ENCODE results near the gene POMGNT2.

POMGNT2 gene

DNA sequence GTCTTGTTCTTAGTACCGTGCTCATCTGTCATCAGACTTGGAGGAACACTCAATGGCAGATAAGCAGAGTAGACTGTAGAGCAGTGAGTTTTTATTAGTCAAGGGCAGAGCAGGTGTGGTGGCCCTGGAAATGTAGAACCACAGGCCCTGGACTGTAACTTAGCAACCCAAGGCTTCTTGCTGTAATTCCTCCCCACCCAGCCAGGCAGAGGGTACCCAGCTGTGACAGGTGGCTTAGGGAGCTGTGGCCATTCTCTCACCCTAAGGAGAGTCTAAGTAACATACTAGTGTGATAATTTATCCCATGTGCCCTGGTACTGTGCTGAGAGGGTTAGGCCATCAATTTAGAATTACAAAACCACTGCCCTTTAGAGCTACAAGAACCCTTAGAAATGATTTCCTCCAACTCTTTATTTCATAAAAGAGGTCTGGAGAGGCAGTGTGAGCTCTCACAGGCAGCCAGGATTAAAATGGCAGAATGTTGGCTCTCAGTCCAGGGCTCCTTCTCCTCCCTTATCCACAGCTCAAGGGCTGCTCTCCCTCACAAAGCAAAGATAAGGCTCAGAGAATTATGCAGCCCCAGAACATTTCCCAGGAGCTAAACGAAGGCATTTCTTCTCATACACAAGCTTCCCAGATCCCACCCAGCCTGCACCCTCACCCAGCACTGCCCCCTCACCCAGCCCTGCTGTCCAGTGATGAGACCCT is 3.0 kb downstream of the POMGNT2 start:
- no peak for DNase-seq (ENCODE audit: low spot score)
- TF ChIP-seq, protein P1, sequence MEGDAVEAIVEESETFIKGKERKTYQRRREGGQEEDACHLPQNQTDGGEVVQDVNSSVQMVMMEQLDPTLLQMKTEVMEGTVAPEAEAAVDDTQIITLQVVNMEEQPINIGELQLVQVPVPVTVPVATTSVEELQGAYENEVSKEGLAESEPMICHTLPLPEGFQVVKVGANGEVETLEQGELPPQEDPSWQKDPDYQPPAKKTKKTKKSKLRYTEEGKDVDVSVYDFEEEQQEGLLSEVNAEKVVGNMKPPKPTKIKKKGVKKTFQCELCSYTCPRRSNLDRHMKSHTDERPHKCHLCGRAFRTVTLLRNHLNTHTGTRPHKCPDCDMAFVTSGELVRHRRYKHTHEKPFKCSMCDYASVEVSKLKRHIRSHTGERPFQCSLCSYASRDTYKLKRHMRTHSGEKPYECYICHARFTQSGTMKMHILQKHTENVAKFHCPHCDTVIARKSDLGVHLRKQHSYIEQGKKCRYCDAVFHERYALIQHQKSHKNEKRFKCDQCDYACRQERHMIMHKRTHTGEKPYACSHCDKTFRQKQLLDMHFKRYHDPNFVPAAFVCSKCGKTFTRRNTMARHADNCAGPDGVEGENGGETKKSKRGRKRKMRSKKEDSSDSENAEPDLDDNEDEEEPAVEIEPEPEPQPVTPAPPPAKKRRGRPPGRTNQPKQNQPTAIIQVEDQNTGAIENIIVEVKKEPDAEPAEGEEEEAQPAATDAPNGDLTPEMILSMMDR (IDR thresholded peaks at IDR 0.05; ENCODE audit: extremely low read depth, missing control alignments), result no peak

DNA sequence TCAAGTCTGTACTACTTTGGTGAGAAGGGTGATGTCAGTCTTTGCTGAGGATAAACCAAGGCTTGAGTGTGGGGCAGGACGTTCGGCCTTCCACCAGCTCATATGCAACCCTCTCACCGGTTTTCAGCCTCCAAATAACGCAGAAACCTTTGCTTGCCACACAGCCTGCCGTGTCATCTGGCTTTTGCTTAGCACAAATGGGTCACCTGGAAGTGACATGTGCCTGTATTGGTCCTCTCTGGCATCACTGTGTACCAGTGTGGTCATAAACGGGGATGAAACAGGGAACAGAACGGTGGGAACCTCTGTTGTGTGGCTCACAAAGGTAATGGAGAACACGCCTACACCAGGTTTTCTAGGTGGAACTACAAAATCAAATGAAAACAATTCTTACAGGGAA is 7.1 kb downstream of the POMGNT2 start:
- TF ChIP-seq, protein P1 (IDR thresholded peaks at IDR 0.05; ENCODE audit: extremely low read depth, missing control alignments), result no peak
- DNase-seq (ENCODE audit: low spot score), result no peak

DNA sequence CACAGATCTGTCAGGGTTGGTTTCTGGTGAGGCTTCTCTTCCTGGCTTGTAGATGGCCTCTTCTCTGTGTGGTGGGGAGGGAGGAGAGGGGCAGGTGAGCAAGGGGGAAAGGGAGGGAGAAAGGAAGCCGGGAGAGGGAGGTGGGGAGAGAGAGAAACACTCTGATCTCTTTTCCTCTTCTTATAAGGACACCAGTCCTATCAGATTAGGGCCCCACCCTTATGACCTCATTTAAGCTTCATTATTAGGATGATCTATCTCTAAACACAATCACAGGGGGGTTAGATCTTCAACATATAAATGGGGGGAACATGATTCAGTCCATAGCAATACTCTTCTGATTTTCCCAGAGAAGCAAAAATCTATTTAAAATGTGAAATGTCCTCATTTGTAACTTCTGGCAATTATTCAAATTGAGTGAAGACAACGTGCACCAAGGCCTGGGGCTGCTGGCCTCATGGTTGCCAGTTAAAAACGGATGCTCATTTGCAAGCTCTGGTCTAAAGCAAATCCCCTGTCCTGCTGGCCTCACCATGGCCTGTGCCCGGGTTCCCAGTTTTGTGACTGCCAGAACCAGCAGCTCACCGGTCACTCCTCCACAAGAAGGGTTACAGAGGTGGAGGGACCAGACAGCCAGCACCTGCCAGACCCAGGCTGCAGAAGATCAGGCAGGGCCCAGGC is 8.3 kb downstream of the POMGNT2 start:
- DNase-seq (ENCODE audit: low spot score), result no peak

DNA sequence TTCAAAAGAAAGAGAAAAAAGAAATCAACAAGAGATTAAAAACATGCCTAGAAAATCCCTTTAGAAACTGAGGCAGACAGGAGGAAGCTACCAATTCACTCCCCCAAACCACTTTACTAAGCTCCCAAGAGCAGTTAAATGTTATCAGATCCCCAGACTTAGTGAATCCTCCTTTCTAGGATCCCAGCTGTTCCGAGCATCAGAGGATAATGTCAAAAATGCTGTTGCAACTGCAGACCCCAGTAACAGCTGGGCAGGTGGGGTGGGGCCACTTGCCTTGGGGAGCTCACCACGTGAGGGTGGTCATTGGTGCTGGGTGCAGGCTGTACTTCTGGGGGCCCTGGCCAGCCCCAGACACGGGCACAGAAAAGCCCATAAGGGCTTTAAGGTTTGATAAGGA is 9.1 kb downstream of the POMGNT2 start:
- DNase-seq (ENCODE audit: low spot score), result no peak
- TF ChIP-seq, protein P1 (IDR thresholded peaks at IDR 0.05; ENCODE audit: extremely low read depth, missing control alignments), result no peak

More for the DNA sequence above, 8.3 kb downstream of the POMGNT2 start:
- TF ChIP-seq, protein P1 (IDR thresholded peaks at IDR 0.05; ENCODE audit: extremely low read depth, missing control alignments), result no peak

DNA sequence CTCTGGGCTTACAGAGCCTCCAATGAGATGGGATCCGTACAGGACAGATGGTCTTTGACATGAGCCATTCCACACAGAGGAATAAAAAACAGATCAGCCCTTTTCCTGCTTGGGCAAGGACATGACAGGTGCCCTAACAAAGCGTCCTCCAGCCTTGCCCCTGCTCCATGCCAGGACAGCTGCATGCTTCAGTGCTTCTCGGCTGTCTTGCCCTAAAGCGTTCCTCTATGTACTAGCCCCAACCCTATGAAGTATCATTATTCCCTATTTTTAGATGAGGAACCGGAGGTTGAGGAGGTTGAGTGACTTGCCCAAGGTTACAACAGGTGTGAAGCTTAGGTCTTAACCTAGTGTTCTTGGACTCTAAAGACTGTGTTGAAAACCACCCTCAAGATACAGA is 10.5 kb downstream of the POMGNT2 start:
- TF ChIP-seq, protein P1 (IDR thresholded peaks at IDR 0.05; ENCODE audit: extremely low read depth, missing control alignments), result no peak
- no peak for DNase-seq (ENCODE audit: low spot score)

DNA sequence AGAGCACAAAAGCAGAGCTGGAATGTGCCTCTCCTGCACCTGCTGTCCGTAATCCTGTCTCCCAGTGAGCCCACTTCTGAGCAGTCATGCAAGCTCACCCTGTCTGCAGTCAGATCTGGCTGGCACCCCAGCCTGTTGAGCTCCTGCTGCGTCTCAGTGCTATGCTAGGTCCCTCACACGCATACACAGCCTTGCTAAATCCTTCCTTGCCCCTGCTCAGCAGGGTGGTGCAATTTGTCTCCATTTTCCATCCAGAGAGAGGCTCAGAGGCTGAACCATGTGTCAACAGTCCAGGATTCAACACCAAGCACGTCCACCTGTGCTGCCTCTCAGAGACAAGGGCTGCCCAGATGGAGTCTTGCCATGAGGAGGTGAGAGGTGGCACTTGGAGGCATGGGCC is 11.0 kb downstream of the POMGNT2 start:
- DNase-seq (ENCODE audit: low spot score), result no peak
- TF ChIP-seq, protein P1 (IDR thresholded peaks at IDR 0.05; ENCODE audit: extremely low read depth, missing control alignments), result no peak

DNA sequence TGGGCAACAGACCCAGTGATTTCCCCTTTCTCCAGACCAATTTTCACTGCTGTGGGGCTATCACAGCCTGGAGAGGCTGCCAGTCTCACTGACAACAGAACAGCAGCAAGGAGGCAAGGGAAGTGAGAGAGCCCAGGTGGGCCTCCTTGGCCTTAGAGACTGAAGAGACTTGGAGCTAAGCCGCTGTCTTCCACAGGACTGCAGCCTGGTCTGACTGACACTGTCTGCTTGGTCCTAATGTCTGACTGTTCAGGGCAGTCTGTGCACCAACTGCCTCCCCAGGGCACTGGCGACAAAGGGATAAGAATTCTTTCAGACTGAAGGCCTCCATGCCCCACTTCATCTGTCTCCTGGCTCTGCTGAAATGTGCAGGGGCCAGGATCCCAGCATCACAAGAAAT is 11.5 kb downstream of the POMGNT2 start:
- no peak for DNase-seq (ENCODE audit: low spot score)
- TF ChIP-seq, protein P1 (IDR thresholded peaks at IDR 0.05; ENCODE audit: extremely low read depth, missing control alignments), result no peak
